Measurements from ENCODE around the gene CCDC137. TPM values are rescaled to one million over a fixed set of nuclear protein-coding genes. Genes with fewer than 3 reads are reported as not detected.

CCDC137 gene
- total RNA-seq, 2 donors from 2014 or later: 3.8 to 5.1 TPM

GRCh38 chr17:81680150-81680549 lies 13.6 kb downstream of the CCDC137 start:
- H3K27ac ChIP-seq: peak overlapping the region in 1 of 2 donors; percentile 24

DNA sequence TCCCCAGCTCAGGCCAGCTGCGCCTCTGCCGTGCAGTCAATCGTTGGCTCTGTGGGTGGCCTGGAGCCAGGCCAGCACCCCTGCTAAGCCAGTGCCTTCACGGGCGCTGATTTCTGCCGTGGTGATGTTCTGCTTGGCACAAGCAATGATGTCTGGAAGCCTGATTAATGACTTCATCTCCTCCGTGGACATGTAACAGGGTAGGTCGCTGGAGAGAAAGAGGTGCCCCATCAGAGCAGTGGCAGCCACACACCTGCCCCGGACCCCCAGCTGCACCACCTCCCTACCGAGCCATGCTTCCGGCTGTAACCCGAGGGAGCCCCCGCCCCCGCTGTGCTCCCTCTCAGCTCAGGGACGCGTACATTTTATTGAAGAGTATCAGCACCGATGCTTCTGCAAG lies 15.1 kb downstream of the CCDC137 start:
- DNase-seq (ENCODE audit: low spot score): no peak
- no peak for TF ChIP-seq CTCF (IDR thresholded peaks at IDR 0.05)
- peaks cover 0 to 39% of the 10 kb centered on the region in 2 donors for H3K4me1 ChIP-seq
- H3K4me3 ChIP-seq: no peak overlapping the region
- peaks cover 14% of the 10 kb centered on the region for H3K36me3 ChIP-seq
- no peaks in the 10 kb centered on the region for H3K9me3 ChIP-seq
- no peak overlapping the region for H3K27ac ChIP-seq
- H3K27me3 ChIP-seq: no peaks in the 10 kb centered on the region

More at GRCh38 chr17:81680150-81680549, 13.6 kb downstream of the CCDC137 start:
- H3K4me1 ChIP-seq: peaks cover 0 to 35% of the 10 kb centered on the region in 2 donors
- no peak for TF ChIP-seq CTCF (IDR thresholded peaks at IDR 0.05)
- no peak overlapping the region for H3K4me3 ChIP-seq
- no peaks in the 10 kb centered on the region for H3K9me3 ChIP-seq
- no peaks in the 10 kb centered on the region for H3K27me3 ChIP-seq
- no peak for DNase-seq (ENCODE audit: low spot score)
- H3K36me3 ChIP-seq: no peaks in the 10 kb centered on the region

GRCh38 chr17:81682565-81683207 lies 16.1 kb downstream of the CCDC137 start:
- Histone ChIP-seq H3K4me3 (peak overlapping the region; percentile 97 to 98), H3K9me3 (no peaks in the 10 kb centered on the region), H3K36me3 (peaks cover 24% of the 10 kb centered on the region), H3K27me3 (no peaks in the 10 kb centered on the region), H3K27ac (peak overlapping the region; percentile 78 to 79), H3K4me1 (peaks cover 0 to 39% of the 10 kb centered on the region in 2 donors)
- no peak for TF ChIP-seq CTCF (IDR thresholded peaks at IDR 0.05)
- no peak for DNase-seq (ENCODE audit: low spot score)

DNA sequence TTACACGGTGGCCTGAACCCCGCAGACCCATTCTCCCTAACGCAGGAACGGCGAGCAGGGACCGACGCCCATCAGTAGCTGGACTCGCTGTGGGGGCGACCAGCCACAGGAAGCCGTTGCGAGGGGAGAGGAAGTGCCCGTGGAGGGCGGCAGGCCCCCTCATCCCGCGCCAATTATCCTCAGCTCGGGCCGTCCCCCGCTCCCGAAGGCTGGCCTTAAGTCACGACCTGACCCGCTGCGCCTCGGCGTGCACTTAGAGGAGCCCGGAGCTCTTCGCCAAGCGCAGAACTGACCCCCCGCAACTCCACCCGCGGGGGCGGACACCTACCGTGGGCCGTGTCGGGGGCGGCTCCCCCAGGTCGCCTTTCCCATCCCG lies 16.7 kb downstream of the CCDC137 start:
- Histone ChIP-seq H3K9me3 (no peaks in the 10 kb centered on the region), H3K27ac (peak overlapping the region; percentile 78 to 79), H3K27me3 (no peaks in the 10 kb centered on the region), H3K4me3 (peak overlapping the region; percentile 97 to 98), H3K4me1 (peaks cover 0 to 39% of the 10 kb centered on the region in 2 donors), H3K36me3 (peaks cover 29% of the 10 kb centered on the region)
- DNase-seq (ENCODE audit: low spot score): no peak
- TF ChIP-seq CTCF (IDR thresholded peaks at IDR 0.05): no peak

DNA sequence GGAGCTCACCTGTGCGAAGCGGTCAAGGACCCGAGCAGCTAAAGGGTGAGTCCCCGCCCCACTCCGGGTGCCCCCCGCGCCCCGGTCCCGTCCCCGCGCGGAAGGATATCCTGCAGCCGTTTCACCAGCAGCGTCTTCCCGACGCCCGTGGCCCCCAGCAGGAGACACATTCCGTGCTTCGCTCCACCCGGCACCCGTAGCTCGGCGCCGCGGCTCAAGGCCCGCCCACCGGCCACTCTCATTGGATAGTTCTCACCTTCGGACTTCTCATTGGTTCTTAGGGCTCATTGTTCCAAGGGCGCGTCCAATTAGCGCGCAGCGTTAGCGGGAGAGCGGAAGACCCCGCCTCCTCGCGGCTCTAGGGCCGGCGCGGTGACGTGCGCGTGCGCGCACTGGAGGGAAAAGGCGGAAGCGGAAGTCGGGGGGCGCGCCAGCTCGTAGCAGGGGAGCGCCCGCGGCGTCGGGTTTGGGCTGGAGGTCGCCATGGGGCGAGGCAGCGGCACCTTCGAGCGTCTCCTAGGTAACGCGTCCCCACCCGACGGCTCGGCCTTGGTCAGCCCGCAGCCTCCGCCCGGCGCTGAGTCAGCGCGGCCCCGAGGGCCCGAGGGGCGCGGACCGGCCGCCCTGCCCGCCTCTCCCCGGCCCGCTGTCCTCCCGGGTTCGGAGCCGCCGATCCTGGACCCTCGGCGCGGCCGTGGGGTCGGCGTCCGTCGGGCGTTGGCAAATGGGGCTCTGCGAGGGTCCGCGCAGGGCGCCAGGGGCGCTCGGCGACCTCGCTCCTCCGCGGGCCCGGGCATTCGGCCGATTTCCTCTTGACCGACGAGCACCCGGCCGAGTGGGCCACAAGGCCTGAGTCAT lies 17.3 kb downstream of the CCDC137 start, which contains the start of the genes ARL16 and HGS:
Gene ARL16, minus strand, starts transcription at position 214 of the 858 bp plus-strand sequence. Its CDS starts 44 bp downstream, at position 170.
Gene HGS, plus strand, starts transcription at position 428 of the 858 bp plus-strand sequence. Its CDS starts 56 bp downstream, at position 484.
- Histone ChIP-seq H3K9me3 (no peaks in the 10 kb centered on the region), H3K36me3 (peaks cover 35% of the 10 kb centered on the region), H3K4me1 (peaks cover 0 to 39% of the 10 kb centered on the region in 2 donors), H3K27me3 (no peaks in the 10 kb centered on the region), H3K27ac (peak within 1 kb of the TSS; percentile 78 to 79), H3K4me3 (peak within 1 kb of the TSS; percentile 97 to 98)
- DNase-seq (ENCODE audit: low spot score): peak; percentile 99
- TF ChIP-seq CTCF (IDR thresholded peaks at IDR 0.05): no peak

Measured in right atrium auricular region (tissue), 2 donors.